Activated CD8-positive, alpha-beta T cell treated with anti-CD3 and anti-CD28 coated beads for 36 hours (primary cell): ENCODE measurements around the gene ADCK1. TPM values are rescaled to one million over a fixed set of nuclear protein-coding genes. Genes with fewer than 3 reads are reported as not detected.

ENCODE experiments used
- ATAC-seq: fragments of 200-7000 bp; cut with Tn5 transposase; one replicate; pipeline ENCODE4 v1.10.0; 2021; ENCODE audit warnings: mild to moderate bottlenecking, moderate library complexity
- CTCF ChIA-PET: fragments of 350-600 bp; sonication (Branson Sonifier 250); formaldehyde crosslinking; loops from one replicate; lab custom pipeline; 2021; ENCODE audit warnings: antibody characterized with exemption; lab: Charles Lee
- POLR2A ChIA-PET: fragments of 350-600 bp; sonication (Branson Sonifier 250); formaldehyde crosslinking; loops from one replicate; lab custom pipeline; 2021; ENCODE audit warnings: antibody characterized with exemption; lab: Charles Lee
- DNase-seq: peaks from one replicate; pipeline ENCODE4 v3.0.0-alpha.2; 2020
- H3K27ac Mint-ChIP-seq: one replicate; pipeline ENCODE4 v1.8.0; 2021; ENCODE audit warnings: mild to moderate bottlenecking, mixed read lengths
- H3K27me3 Mint-ChIP-seq: one replicate; pipeline ENCODE4 v1.8.0; 2021; ENCODE audit warnings: mixed read lengths
- H3K36me3 Mint-ChIP-seq: one replicate; pipeline ENCODE4 v1.8.0; 2021; ENCODE audit warnings: low read depth, mixed read lengths
- H3K4me1 Mint-ChIP-seq: one replicate; pipeline ENCODE4 v1.8.0; 2021; ENCODE audit warnings: low read depth, mixed read lengths
- H3K4me3 Mint-ChIP-seq: one replicate; pipeline ENCODE4 v1.8.0; 2021; ENCODE audit warnings: mild to moderate bottlenecking, moderate library complexity, mixed read lengths
- H3K9me3 Mint-ChIP-seq: one replicate; pipeline ENCODE4 v1.8.0; 2021; ENCODE audit warnings: mixed read lengths
- intact Hi-C: fragments of 100-400 bp; cut with micrococcal nuclease; formaldehyde crosslinking; loops from one replicate; pipeline ENCODE4 v1.10.0; 2022
- total RNA-seq, 2 experiments: library from RNA; stranded (reverse); gene quantifications; one replicate each; pipeline ENCODE4 v1.2.3, GENCODE V29; 2021
- TF ChIP-seq, protein P1 (sequence below): fragments of 200-600 bp; IDR thresholded peaks from one replicate; pipeline ENCODE4 v1.8.0; 2022; ENCODE audit warnings: antibody characterized with exemption, mild to moderate bottlenecking

Gene ADCK1
- total RNA-seq, 2 experiments from 2014 or later = 5.2 to 5.6 TPM

DNA sequence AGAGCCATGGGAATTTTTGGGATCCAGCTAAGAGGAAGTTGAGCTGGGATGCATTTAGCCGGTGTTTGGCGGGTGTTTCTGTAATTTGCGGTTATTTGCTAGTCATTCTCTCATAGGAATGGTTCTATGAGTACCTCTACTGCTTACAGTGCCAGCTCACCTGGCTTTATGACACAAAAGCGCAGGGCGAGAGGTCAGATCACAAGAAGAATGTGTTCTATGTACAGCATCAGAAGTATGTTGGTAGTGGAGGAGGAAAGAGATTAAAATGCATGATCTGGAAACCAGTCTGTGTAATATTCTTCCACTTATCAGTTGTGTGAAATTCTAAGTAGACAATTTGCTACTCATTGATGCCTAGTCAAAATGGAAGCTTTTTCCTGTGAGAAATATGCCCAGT lies 173.3 kb downstream of the ADCK1 start:
- ChIA-PET CTCF (interaction anchor here (0.7 kb wide), 1 partner anchor 14 kb away, joined by 3 read pairs; no protein-coding TSS in a partner anchor), POLR2A (no interaction called here)
- DNase-seq = no peak
- no peaks in the 10 kb centered on the region for H3K9me3 Mint-ChIP-seq
- no peak overlapping the region for H3K4me3 Mint-ChIP-seq
- ATAC-seq = no peak
- H3K4me1 Mint-ChIP-seq = no peaks in the 10 kb centered on the region
- TF ChIP-seq, protein P1, sequence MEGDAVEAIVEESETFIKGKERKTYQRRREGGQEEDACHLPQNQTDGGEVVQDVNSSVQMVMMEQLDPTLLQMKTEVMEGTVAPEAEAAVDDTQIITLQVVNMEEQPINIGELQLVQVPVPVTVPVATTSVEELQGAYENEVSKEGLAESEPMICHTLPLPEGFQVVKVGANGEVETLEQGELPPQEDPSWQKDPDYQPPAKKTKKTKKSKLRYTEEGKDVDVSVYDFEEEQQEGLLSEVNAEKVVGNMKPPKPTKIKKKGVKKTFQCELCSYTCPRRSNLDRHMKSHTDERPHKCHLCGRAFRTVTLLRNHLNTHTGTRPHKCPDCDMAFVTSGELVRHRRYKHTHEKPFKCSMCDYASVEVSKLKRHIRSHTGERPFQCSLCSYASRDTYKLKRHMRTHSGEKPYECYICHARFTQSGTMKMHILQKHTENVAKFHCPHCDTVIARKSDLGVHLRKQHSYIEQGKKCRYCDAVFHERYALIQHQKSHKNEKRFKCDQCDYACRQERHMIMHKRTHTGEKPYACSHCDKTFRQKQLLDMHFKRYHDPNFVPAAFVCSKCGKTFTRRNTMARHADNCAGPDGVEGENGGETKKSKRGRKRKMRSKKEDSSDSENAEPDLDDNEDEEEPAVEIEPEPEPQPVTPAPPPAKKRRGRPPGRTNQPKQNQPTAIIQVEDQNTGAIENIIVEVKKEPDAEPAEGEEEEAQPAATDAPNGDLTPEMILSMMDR = no peak
- H3K27ac Mint-ChIP-seq = no peak overlapping the region
- intact Hi-C loops = no loop called here
- no peaks in the 10 kb centered on the region for H3K36me3 Mint-ChIP-seq
- H3K27me3 Mint-ChIP-seq = peaks cover 9% of the 10 kb centered on the region

DNA sequence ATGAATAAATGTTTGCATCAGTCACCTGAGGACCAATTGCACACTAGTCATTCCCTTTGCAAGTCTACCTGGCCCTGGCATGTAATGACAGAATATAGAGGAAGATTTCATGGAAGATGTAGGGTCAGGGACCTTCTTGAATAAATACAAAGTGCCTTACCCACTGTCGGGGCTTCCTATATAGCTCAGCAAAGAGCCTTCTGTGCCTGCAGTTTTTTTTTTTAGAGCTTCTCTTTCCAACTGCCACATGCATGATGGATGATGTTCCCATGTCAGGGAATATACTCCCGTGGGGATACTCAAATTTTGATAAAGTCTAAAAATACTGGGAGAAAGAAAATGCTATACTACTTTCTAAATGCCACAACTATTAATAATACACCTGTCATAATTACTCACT lies 176.7 kb downstream of the ADCK1 start:
- CTCF ChIA-PET = no interaction called here
- intact Hi-C loops = no loop called here
- Mint-ChIP-seq H3K4me3 (no peak overlapping the region), H3K9me3 (no peaks in the 10 kb centered on the region), H3K27me3 (peaks cover 25% of the 10 kb centered on the region), H3K27ac (no peak overlapping the region), H3K4me1 (peaks cover 3% of the 10 kb centered on the region), H3K36me3 (no peaks in the 10 kb centered on the region)
- ATAC-seq = no peak
- TF ChIP-seq, protein P1 = no peak
- POLR2A ChIA-PET = no interaction called here
- no peak for DNase-seq

DNA sequence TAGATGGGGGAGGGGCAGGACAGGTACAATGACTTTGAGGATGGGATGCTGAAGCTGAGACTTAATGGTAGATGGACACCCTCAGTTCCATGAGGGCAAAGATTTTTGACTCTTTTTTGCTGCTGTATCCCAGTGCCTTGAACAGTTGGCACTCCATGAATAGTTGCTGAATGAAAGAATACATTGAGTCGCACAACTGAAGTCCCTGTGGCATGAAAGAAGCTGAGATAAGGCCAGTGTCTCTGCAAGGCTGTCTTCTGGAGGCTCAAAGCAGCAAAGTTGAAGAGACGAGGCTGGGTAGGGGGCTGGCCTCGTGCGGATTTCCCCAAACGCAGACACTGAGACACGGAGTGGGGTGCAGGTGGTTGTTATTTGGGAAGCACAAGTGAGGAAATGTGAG lies 179.3 kb downstream of the ADCK1 start:
- no peak overlapping the region for H3K27ac Mint-ChIP-seq
- ATAC-seq (no peak), DNase-seq (no peak)
- POLR2A ChIA-PET = no interaction called here
- H3K4me1 Mint-ChIP-seq = peaks cover 3% of the 10 kb centered on the region
- CTCF ChIA-PET = no interaction called here
- H3K4me3 Mint-ChIP-seq = no peak overlapping the region
- TF ChIP-seq, protein P1 = no peak
- peaks cover 25% of the 10 kb centered on the region for H3K27me3 Mint-ChIP-seq
- H3K36me3 Mint-ChIP-seq = no peaks in the 10 kb centered on the region
- intact Hi-C loops = no loop called here
- H3K9me3 Mint-ChIP-seq = no peaks in the 10 kb centered on the region

DNA sequence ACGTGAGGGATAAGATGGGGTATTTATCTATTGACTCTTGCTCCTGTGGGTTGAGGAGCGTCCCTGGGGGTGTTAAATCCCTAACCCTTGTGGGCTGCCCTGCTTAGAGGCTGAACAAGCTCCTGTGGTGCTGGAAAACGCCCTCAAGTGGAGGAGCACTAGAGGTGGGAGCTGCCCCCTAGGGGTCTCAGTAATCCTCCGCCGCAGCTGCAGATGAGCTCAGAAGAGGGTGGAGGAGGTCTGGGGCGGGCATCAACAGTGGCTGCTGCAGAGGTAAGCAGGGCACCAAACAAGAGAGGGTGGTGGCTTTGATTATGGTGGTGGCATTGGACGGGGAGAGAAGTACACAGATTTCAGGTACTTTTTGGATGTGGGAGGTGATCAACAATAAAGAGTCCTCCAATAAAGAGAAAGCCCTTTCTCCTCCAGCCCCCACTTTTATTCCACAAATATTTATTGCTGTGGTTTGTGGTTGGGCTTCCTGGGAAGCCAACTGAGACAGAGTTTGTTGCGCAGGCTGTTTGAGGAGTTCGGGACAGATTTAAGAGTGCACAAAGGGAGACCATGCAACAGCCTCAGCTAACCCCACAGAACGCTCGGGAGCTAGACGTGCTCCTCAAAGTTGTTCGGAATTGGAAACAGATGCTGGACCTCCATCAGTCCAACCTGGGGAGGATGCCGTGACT lies 179.9 kb downstream of the ADCK1 start:
- DNase-seq (peak; percentile 12), ATAC-seq (no peak)
- H3K9me3 Mint-ChIP-seq = no peaks in the 10 kb centered on the region
- peaks cover 25% of the 10 kb centered on the region for H3K27me3 Mint-ChIP-seq
- no peak overlapping the region for H3K27ac Mint-ChIP-seq
- intact Hi-C loops = no loop called here
- POLR2A ChIA-PET = no interaction called here
- peaks cover 3% of the 10 kb centered on the region for H3K4me1 Mint-ChIP-seq
- CTCF ChIA-PET = no interaction called here
- TF ChIP-seq, protein P1 = no peak
- H3K36me3 Mint-ChIP-seq = no peaks in the 10 kb centered on the region
- H3K4me3 Mint-ChIP-seq = no peak overlapping the region

DNA sequence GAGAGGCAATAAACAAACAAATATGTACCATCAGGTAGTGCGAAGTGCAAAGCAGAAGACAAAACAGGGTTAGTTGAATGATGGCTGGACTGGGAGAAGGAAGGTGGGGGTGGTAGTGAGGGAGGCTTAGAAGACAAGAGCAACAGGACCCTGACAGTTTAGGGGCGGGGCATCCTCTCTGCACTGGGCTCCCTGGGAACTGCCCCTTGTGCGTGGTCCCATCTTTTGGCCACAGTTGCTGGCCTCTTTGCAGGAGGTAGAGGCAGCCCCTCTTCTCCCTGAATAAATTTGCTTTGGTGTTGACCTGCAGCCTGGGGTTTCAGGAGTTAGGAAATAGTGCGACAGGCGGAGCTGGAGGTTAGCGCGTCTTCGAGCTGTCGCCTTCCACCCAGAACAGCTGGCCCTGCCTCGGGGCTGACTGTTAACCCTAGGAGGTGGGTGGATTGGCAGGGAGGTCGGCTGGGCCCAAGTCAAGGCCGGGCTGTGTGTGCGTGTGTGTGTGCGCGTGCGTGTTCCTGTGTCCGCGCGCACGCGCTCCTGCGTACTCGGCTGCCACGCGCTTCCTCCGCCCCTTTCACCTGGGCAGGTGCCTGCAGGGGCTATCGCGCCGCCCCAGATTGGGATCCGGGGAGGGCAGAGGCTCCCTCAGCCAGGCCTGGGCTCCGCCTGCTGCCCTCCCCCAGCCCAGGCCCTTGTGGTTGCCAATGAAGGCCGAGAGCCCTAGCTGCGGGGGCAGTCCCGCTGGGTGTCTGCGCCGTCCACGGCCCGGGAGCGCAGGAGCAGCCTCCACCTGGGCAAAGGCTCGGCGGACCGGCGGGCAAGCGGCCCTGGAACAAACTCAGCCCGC lies 180.8 kb downstream of the ADCK1 start:
- no peaks in the 10 kb centered on the region for H3K36me3 Mint-ChIP-seq
- no peak overlapping the region for H3K27ac Mint-ChIP-seq
- intact Hi-C loops = no loop called here
- DNase-seq (peak; percentile 8), ATAC-seq (peak; percentile 27)
- no peaks in the 10 kb centered on the region for H3K9me3 Mint-ChIP-seq
- H3K4me1 Mint-ChIP-seq = peaks cover 3% of the 10 kb centered on the region
- H3K27me3 Mint-ChIP-seq = peaks cover 25% of the 10 kb centered on the region
- peak overlapping the region; percentile 38 for H3K4me3 Mint-ChIP-seq
- POLR2A ChIA-PET = no interaction called here
- TF ChIP-seq, protein P1 = no peak
- CTCF ChIA-PET = no interaction called here
